ENCODE results near the gene STX10.

STX10 gene

DNA sequence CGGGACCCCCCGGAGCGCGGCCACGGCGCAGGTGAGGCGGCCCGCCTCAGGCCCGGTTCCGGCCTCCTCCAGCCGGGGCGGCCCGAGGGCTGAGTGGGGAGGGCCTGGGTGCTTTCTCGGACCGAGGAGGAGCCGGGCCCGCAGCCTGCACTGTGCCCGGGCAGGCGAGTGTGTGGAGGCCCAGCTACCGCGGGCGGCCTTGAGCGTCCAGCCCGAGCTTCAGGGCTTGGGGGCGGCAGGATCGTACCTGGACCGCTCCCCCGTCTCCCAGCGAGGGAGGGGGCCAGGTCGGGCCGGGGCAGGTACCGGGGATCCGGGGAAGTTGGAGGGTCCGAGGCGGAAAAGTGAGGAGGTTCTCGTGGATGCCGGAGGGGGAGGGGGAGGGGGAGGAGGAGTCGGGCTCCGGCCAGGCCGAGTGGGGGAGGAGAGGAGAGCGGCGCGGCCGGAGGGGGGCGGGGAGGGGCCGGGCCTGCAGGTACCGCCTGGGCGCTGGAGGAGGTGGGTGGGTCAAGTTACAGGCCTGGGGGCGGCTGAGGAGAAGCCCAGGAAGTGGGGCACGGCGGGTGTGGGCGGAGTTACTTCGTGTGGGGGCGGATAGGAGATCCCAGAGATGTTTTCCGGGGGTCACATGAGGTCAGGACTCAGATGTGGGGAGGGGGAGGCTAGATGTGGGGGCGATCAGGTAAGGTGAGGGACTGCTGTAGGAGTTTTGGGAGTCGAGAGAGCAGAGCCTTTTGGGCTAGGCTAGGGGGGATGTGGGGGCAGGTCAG is 31.6 kb downstream of the STX10 start:
- peak in 1 of 2 donors; percentile 45 for DNase-seq

DNA sequence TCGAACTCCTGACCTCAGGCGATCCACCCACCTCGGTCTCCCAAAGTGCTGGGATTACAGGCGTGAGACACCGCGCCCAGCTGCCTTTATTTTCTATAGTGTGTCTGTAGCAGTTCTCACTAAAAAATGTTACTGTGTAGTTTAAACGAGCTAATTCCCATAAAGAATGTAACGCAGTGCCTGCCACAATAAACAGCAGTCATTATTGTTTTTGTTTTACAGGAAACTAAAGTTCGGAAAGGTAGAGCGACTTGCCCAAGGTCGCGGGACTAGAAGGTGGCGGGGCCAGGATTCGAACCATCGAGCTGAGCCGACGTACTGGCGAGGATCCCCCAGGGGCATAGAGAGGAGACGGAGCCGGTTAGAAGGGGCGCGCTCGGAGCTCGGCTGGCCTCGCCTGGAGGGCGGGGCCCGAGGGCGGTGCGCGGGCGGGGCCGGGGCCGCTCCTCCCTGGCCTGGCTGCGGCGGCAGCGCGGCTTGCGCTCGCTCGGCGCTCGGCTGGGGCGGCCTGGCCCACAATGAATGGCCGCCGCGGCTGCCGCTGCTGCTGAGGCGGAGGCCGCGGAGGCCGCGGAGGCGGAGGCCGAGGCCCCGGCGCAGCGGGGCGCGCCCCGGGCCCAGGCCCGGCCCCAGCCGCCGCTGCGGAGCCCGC is 32.3 kb downstream of the STX10 start, which contains the start of gene NACC1:
Gene NACC1 (plus strand): TSS at position 493 of the 652 bp plus-strand sequence. CDS start 16,944 bp downstream, outside the sequence.
- DNase-seq = peak; percentile 90 to 92

DNA sequence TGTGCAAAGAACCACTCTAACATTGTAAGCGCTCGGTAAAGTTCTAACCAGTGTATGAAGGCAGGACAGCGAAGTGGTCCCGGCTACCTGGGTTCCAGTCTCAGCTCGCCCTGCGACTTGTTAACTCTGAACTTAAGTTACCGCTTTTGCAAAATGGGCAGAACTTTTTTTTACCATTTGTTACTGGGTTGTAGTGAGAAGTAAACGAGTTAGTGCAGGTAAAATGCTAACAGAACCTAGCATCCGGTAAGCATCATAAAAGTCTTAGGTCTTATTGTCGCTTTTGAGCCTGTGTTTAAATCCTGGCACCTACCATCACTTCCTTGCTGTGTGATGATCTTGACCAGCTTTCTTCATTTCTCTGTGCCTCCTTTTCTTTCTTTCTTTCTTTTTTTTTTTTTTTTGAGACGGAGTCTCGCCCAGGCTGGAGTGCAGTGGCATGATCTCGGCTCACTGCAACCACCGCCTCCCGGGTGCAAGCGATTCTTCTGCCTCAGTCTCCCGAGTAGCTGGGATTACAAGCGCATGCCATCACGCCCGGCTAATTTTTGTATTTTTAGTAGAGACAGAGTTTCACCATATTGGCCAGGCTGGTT is 32.9 kb downstream of the STX10 start:
- DNase-seq = no peak

DNA sequence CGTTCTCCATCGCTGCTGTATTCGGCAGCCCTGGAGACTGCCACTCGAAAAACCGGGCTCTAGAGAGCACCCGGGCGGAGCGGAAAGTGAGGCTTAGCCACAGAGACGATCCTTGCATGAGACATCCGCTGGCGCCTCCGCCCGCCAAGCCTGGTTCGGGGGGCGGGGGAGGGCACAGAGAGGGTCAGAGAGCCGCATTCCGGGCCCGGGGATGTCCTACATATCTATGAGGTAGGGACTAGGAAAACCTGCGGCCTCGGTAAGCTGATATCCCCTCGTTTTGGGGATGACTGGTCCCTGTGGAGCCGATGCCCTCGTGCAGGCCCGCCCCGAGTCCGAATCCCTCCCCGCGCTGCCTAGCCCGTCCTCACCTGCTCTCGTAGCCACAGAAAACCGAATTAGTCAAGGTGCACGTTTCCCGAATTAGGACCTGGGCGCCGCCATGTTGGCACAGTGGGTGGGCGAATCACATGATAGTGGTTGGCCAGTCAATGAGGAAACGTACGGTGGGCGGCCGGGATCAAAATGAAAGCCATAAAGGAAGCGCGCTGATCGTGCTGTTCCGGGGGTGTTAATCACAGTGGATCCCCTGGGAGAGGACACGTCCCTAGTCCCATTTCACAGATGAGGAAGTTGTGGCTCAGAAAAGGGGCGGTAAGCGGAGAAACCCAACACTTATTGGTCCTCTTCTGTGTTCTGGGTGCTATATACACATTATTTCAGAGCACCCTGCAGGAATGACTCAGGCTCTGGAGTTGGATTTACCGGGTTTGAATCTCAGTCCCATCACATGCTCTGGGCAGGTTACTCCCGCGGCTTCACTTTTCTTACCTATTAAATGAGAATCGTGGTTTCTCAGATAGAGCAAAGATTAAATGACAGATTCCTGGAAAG is 33.6 kb downstream of the STX10 start, which contains the start of gene TRMT1:
Gene TRMT1 (minus strand): TSS at position 459 of the 894 bp plus-strand sequence. CDS start 341 bp downstream, at position 118.
- DNase-seq = peak; percentile 86 to 91

DNA sequence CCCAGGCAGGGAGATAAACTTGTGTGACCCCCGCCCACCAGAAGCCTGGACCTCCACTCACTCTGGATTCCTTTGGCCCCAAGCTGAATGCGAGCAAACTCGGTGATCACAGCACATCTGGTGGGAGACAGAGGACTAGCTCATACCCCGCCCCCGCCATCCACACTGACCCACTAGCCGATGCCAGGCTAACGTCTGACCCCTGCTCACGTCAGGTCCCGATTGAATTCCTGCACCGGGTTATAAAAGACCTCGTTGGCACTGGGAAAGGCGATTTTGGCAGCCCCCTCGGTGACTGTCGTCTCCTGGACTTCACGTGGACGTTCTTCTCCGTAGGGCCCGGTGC is 34.3 kb downstream of the STX10 start:
- DNase-seq = no peak

DNA sequence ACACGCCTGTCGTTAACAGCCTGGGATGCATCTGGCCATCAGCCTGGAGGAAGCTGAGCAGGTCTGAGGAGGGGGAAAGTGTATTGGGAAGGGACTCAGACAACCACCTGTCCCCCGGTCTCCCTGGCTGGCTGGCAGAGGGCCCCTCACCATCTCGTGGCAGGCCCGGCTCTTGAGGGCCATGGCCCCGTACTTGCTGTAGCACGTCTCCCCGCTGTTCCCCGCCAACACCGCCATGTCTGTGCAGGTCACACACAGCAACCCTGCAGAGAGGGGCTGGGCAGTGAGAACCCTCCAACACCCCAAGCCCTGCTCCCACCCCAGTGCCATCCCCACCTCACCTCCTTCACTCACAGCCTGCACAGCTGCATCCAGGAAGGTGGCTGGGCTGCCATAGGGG is 37.6 kb downstream of the STX10 start:
- no peak for DNase-seq

DNA sequence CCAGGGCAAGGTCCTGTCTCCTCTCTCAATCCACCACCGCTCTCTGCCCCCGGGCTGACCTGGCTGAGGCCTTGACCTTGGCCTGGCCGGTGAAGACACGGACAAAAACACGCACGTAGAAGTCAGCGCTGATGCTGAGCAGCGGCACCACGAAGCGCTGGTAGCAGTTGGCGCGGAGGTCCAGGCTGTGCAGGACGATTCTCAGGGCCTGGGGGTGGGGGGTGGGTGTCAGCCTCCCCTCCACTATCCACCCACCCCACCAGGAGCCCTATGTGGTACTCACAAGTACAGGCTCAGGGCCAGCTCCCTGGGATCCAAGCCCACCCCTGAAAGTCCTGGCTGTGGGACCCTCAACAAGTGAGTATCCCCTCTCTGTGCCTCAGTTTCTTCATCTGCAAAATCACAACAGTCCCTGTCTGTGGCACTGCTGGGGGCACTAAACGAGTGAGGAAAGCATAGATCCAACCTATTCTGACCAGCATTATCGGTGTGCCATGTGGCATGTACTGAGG is 40.0 kb downstream of the STX10 start:
- no peak for DNase-seq

DNA sequence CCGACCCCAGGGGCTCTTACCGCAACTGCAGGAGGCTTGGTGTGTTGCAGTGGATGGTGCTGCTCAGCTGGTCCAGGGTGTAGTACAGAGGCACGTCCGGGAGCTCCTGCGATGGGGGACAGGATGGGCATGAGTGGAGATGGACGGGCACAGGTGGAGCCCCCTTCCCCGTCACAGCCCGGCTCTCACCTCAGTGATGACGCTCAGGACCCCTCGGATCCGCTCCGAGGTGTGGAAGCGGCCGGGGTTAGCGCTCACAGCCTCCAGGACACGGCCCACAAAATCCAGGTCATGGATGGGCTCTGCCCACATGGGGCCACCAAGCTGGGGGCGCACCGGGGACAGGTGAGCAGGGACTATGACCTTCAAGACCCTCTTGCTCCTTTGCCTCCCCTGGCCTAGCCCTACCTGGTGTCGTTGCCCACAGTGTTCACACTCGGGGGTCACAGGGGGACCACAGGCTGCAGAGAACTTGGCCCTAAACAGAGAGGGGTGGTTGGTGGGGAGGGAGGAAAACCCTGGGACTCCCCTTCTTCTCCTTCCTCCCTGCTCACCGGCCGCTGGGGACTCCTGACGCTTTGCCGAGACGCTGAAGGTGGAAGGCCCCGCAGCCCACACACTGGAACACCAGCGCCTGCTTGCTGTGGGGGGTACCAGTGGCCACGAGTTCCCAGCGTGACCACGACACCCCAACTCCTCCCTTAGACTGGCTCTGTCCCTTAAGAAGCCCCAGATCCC is 40.6 kb downstream of the STX10 start:
- DNase-seq = no peak

DNA sequence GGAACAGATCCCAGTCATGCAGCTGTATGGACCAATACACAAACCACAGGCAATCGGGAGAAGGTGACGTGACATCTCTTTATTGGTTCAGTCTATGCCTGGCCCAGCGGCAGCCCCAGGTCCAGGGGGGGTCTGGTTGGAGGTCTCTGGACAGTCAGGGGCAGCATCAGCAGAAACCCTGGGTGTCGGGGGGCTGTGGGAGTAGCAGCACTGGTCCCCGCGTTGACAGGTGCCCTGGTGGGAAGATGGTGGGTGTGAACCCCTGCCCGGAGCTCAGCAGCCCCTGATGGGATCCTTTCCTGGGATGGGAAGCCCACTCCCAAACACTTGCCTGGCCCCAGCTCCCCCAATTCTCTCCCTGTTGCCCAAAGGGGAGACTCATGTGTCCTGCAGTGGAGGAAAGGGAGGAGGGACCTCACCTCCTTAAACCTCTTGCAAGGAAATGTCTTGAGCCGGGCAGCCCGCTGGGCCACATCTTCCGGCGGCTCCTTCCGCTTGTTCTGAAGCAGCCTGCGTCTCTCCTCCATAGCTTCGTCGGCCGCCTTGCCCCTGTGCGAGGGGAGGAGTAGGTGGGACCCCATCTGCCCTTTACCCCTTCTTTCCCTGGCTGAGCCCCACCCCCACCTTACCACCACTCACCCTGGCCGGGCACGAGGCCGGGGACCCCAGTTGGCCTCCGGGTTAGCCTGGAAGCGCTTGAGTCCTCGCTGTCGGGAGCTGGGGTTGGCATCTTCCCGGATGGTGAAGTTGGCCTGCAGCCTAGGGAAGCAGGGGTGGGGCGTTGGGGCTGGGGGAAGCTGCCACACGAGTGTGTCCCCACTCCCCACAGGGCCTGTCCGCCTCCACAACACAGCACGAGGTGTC is 45.1 kb downstream of the STX10 start:
- peak; percentile 46 to 47 for DNase-seq

DNA sequence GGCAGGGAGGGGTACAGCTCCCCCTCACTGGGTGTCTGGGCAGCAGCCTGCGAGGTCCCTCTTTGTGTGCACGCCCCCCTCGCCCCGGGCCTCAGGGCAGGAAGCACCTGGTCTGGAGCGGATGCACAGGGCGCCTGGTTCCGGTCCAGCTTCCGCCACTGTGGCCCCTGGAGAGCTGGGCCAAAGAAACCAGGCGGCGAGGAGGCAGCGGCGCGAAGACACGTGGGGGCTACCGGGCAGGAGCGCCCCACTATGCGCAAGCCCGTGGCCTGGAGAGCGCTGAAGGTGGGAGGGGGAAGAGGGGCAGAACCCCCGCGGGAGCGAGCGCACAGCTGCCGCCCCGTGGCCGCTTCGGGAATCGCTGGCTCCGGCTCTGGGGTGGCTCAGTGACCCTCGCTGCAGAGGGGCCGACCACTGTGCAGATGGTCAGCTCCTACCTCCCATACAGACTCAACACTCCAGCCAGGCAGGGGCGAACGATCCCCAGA is 45.8 kb downstream of the STX10 start:
- peak; percentile 71 to 89 for DNase-seq

DNA sequence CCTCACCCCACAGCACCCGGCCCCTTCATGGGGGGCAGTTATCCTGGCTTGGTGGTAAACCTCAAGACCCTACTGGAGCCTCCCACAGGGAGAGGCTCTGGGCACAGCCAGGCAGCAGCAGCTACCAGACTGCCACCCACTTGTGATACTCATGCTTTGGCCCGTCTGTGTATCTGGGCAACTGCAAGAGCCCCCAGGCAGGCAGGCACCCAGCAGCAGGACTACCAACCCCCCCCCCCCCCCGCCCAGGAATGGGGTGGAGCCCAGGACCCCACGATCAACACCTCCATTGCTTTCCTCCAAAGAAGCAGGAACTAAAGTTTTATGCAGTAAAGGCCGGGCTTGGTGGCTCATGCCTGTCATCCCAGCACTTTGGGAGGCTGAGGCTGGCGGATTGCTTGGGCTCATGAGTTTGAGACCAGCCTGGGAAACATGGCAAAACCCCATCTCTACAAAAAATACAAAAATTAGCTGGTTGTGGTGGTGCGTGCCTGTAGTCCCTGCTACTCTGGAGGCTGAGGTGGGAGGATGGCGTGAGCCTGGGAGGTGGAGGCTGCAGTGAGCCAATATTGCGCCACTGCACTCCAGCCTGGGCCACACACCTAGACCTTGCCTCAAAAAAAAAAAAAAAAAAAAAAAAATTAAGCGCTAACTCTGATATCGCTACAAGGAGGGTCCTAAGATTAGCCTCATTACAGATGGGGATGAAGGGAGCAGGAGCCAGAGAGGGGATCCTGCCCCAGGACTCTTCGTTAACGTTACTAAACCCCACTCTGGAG is 46.4 kb downstream of the STX10 start:
- DNase-seq = no peak

DNA sequence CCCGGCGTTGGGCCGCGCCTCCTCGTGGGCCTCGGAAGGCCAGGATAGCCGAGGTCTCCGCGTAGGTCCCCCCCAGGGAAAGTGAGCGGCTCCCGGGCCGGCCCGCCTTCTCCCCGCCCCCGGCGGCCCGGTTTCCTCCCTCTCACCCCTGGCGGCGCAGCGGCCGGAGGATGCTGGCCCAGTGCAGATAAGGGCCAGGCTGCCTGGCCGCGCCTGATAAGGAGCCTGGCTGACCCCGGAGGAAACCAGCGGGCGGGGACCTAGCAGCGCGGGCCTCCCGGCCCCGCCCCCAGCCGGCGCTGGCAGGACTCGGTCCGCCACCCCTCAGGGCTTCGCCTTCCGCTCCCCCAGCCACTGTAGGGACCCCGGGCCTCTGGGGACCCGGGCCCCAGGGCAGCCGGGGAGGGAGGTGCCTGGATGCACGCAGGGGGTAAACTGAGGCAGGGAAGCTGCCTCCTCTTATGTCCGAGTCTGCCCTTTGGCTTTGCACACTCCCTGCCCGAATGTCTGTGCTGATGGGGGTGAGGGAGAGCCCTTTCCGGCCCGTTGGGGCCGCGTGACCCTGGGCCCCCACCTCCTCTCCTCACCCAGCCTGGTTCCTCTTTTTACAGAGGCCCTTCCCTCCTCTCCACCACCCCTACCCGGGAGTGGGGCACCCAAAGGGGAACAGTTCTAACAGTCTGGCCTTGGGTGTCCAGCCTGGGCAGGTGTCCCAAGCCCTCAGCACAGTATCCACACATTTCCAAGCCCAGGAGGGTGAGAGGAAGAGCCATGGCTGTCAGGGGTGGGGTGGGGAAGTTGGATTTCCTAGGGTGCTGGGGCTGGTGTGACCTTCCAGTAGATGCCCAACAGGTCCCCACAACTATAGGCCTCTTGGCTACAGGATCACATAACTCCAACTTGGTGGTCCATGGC is 47.3 kb downstream of the STX10 start, which contains the start of gene LYL1:
Gene LYL1 (minus strand): TSS at position 193 of the 915 bp plus-strand sequence. CDS start 1,687 bp downstream, outside the sequence.
- DNase-seq = peak; percentile 51 to 74

DNA sequence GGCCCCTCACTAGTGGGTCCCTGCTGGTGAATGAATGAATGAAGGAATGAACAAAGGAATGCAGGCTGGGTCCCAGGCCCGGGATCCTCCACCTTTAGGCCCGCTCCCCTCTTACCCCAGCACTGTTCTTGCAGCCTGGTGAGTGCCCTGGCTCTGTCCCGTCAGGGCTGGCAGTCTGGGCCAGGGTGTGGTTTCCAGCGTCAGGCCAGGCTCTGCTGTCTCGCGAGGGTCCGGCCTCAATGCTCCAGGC is 47.8 kb downstream of the STX10 start:
- DNase-seq = no peak

DNA sequence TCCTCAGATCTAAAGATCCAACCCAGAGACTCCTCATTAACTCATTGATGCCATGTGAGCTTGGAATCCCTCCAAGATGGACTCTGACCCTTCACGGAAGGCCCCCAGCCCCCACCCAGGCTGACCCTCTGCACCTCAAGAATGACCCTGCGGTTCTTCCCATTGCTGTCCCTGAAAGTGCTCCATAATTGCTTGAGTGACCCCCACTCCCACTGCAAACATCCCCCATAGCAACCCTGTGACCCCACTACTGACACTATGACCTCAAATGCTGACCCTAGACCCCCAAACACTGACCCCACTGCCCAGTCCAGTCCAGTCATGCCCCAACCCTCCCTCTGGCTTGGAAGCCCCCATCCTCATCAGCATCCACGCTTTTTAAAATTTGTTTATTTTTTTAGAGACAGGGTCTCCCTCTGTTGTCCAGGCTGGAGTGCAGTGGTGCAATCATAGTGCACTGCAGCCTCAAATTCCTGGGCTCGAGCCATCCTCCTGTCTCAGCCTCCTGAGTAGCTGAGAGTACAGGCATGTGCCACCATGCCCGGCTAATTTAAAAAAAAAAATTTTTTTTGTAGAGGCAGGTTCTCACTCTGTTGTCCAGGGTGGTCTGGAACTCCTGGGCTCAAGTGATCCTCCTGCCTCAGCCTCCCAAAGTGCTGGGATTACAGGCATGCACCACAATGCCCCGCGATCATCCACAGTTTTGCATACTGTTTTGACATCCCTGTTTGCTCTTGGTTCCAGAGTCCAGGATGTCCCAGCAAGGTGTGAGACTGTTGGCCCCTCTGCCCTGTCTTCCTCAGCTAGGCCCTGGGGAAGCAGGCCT is 48.4 kb downstream of the STX10 start:
- no peak for DNase-seq

DNA sequence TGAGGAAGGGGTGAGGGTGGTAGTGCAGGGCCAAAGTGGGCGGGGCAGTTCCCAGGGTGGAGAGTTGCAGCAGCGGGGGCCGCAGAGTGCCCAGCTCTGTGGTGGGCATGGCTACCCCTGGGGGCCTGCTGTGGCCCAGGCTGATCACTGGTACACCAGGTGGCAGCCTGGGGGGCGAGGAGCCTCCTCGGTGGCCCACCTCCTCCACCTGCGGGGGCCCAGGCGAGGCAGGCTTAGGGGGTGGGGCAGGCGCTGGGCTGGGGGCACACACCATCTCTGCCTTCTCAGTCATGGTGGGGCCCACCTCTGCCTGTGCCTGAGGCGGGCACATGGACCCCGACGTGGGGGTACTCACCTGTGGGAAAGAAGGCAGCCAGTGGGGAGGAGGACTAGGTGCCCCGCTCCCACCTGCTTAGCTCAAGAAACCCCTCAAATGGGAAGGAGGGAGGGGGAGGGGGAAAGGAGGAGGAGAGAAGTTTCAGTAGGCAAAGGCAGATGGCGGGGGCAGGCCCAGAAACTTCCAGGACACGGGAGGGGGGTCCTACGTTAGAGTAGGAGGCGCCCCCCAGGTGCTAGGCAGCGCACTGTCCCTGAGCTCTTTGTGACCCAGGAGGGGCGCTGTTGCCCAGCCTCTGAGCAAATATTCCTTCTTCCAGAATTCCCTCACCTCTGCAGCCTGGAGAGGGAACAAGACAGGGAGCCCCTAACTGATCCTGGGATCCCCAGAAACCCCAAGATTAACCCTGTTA is 49.2 kb downstream of the STX10 start:
- no peak for DNase-seq

DNA sequence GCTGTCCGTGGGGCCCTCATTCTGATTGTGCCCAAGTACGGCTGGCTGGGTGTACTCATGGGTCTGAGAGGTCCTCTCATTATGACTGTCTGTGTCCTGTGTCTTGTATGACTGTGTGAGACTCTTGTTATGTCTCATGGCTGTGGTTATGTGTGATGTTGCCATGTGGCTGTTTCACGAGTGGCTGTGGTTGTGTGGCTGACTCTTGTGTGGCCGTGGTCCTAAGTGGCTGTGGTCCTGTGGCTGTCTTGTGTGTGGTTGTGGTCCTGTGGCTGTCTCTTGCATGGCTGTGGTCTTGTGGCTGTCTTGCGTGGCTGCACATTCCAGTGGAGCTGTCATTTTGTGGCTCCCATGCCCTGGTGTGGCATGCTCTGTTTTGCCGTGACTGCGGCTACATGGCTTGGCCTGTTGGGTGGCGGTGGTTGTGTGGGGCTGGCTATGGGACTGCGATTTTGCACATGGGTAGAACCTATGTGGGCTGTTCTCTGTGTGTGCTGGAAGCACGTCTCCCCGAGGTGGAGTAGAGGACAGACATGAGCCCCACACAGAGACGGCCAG is 50.1 kb downstream of the STX10 start:
- DNase-seq = peak; percentile 72 to 84
